GM12878 (cell line): ENCODE measurements around the gene TFR2. TPM values are rescaled to one million over a fixed set of nuclear protein-coding genes. Genes with fewer than 3 reads are reported as not detected.

Experiments used
- CBX5 ChIP-seq: sonication (generic); IDR thresholded peaks from 2 replicates; pipeline ENCODE4 v1.6.1; 2016; ENCODE audit warnings: low read depth, moderate library complexity, mild to moderate bottlenecking, inconsistent platforms
- CEBPB ChIP-seq, 2 experiments: fragments of 150-350 bp in 1 of 2; IDR thresholded peaks; 2 replicates each; pipeline ENCODE4 v1.6.1; 2012 to 2014; ENCODE audit warnings: low read depth in 2 of 2, low read length in 2 of 2, borderline replicate concordance in 1 of 2, inconsistent platforms in 1 of 2
- EGR1 ChIP-seq, 2 experiments: IDR thresholded peaks; 1 replicate in 1 of 2; 2 replicates in 1 of 2; pipeline ENCODE4 v1.6.1; 2011 to 2012; ENCODE audit warnings: low read depth in 2 of 2, low read length in 2 of 2, borderline replicate concordance in 1 of 2, mild to moderate bottlenecking in 1 of 2, moderate library complexity in 1 of 2
- ELK1 ChIP-seq: IDR thresholded peaks from 2 replicates; pipeline ENCODE4 v1.6.1; 2012; ENCODE audit warnings: low read depth, low read length, improper control_type of control experiment
- EZH2 ChIP-seq: IDR thresholded peaks from 2 replicates; pipeline ENCODE4 v1.6.1; 2012; ENCODE audit warnings: low read depth, mild to moderate bottlenecking, control low read depth, inconsistent platforms, low read length, borderline replicate concordance; ENCODE audit not compliant: control insufficient read depth
- FOS ChIP-seq: IDR thresholded peaks from 3 replicates; pipeline ENCODE4 v1.6.1; 2011; ENCODE audit warnings: borderline replicate concordance; ENCODE audit not compliant: insufficient read length; ENCODE audit errors: extremely low read depth
- FOXM1 ChIP-seq: IDR thresholded peaks from 2 replicates; pipeline ENCODE4 v1.6.1; 2012; ENCODE audit warnings: low read depth, mild to moderate bottlenecking, inconsistent platforms, low read length, moderate library complexity
- HDAC6 ChIP-seq: fragments of 200-600 bp; sonication (generic); IDR thresholded peaks from one replicate; pipeline ENCODE4 v1.8.0; 2017; ENCODE audit warnings: antibody characterized with exemption; ENCODE audit not compliant: unreplicated experiment
- NBN ChIP-seq: fragments of 450-650 bp; IDR thresholded peaks from 2 replicates; pipeline ENCODE4 v1.6.1; 2016
- NKRF ChIP-seq: fragments of 450-650 bp; conservative IDR thresholded peaks from 2 replicates; pipeline ENCODE4 v1.6.1; 2017; ENCODE audit warnings: mild to moderate bottlenecking, moderate library complexity
- PAX8 ChIP-seq: fragments of 450-650 bp; IDR thresholded peaks from 2 replicates; pipeline ENCODE4 v1.6.1; 2017; ENCODE audit warnings: mild to moderate bottlenecking, moderate library complexity
- RUNX3 ChIP-seq: IDR thresholded peaks from 2 replicates; pipeline ENCODE4 v1.6.1; 2012; ENCODE audit warnings: low read length, inconsistent platforms
- SREBF1 ChIP-seq: IDR thresholded peaks from 2 replicates; pipeline ENCODE4 v1.6.1; 2012; ENCODE audit warnings: mild to moderate bottlenecking, low read length
- TAF1 ChIP-seq: IDR thresholded peaks from 2 replicates; pipeline ENCODE4 v1.6.1; 2011; ENCODE audit warnings: mild to moderate bottlenecking, low read depth, low read length, borderline replicate concordance
- TARDBP ChIP-seq: IDR thresholded peaks from 2 replicates; pipeline ENCODE4 v1.6.1; 2016; ENCODE audit warnings: borderline replicate concordance
- TBL1XR1 ChIP-seq: IDR thresholded peaks from 2 replicates; pipeline ENCODE4 v1.6.1; 2012; ENCODE audit warnings: low read depth, low read length, improper control_type of control experiment
- ZBED1 ChIP-seq: IDR thresholded peaks from 2 replicates; pipeline ENCODE4 v1.6.1; 2016; ENCODE audit warnings: borderline replicate concordance
- ZNF217 ChIP-seq: fragments of 450-650 bp; IDR thresholded peaks from 2 replicates; pipeline ENCODE4 v1.6.1; 2017; ENCODE audit warnings: antibody characterized with exemption, mild to moderate bottlenecking
- ZNF592 ChIP-seq: fragments of 450-650 bp; IDR thresholded peaks from 2 replicates; pipeline ENCODE4 v1.6.1; 2017; ENCODE audit warnings: mild to moderate bottlenecking, moderate library complexity
- ZSCAN29 ChIP-seq: fragments of 450-650 bp; IDR thresholded peaks from 2 replicates; pipeline ENCODE4 v1.6.1; 2017; ENCODE audit warnings: mild to moderate bottlenecking, moderate library complexity
- polyA plus RNA-seq, 11 experiments: library from polyadenylated mRNA; depleted of rRNA in 4 of 11; unstranded in 6 of 11; stranded (reverse) in 5 of 11; fragments of >200 nt; fragmentation: Nextera tagmentation in 4 of 11; fragmentation: Illumina TruSeq in 1 of 11; extraction: Ambion mirVana in 4 of 11; extraction: Trizol in 1 of 11; gene quantifications; 1 replicate in 1 of 11; 2 replicates in 10 of 11; pipeline versions ENCODE4 v1.2.1 to v1.2.3, GENCODE V29; 2011 to 2016; ENCODE audit warnings: inconsistent platforms in 2 of 11, missing spikeins in 2 of 11, low read depth in 1 of 11
- total RNA-seq, 4 experiments: library from RNA; depleted of rRNA in 3 of 4; stranded (reverse); fragments of >200 nt in 3 of 4; fragmentation: Illumina TruSeq in 1 of 4; extraction: Trizol in 1 of 4; gene quantifications; 2 replicates each; pipeline versions ENCODE4 v1.2.1 to v1.2.3, GENCODE V29; 2013 to 2021
- TF ChIP-seq, protein P1 (sequence below): fragments of 450-650 bp; IDR thresholded peaks from 2 replicates; pipeline ENCODE4 v1.6.1; 2017; ENCODE audit warnings: mild to moderate bottlenecking, low read depth, inconsistent platforms; ENCODE audit not compliant: poor library complexity, severe bottlenecking

The TFR2 gene
- total and polyA plus RNA-seq, 10 of the 15 experiments (the other 5 are each of a cell fraction or from before 2014, with no cell fraction given), result 0.30 to 7.2 (median 1.8) TPM

GRCh38 chr7:100585511-100586265 is 55.7 kb downstream of the TFR2 start, which contains the start of gene LRCH4 (continued):
- TF ChIP-seq ELK1 (0 out of 2 replicates have a peak, but pooled peaks have one; percentile 16), SREBF1 (no peak), TBL1XR1 (peak; percentile 83; the same call in 1 of the 2 replicates), ZNF217 (no peak), TARDBP (peak; percentile 81; the same call in 1 of the 2 replicates), NBN (peak; percentile 81; the same call in 1 of the 2 replicates), ZSCAN29 (no peak), ZBED1 (no peak), PAX8 (no peak), RUNX3 (no peak), CEBPB (IDR thresholded peaks at IDR 0.05; ENCODE audit: borderline replicate concordance in 1 of 2, low read depth in 2 of 2, low read length in 2 of 2) (no peak), EGR1 (IDR thresholded peaks at IDR 0.05; ENCODE audit: borderline replicate concordance in 1 of 2, low read depth in 2 of 2, low read length in 2 of 2) (peak in 1 of 2 experiments; percentile 78; a peak in 1 of 3 replicates), HDAC6 (no peak), CBX5 (no peak), ZNF592 (no peak), NKRF (peak; percentile 92), TAF1 (peak; percentile 95), FOXM1 (no peak; the same call in 1 of the 2 replicates), EZH2 (no peak), FOS (no peak)
- TF ChIP-seq, protein P1, sequence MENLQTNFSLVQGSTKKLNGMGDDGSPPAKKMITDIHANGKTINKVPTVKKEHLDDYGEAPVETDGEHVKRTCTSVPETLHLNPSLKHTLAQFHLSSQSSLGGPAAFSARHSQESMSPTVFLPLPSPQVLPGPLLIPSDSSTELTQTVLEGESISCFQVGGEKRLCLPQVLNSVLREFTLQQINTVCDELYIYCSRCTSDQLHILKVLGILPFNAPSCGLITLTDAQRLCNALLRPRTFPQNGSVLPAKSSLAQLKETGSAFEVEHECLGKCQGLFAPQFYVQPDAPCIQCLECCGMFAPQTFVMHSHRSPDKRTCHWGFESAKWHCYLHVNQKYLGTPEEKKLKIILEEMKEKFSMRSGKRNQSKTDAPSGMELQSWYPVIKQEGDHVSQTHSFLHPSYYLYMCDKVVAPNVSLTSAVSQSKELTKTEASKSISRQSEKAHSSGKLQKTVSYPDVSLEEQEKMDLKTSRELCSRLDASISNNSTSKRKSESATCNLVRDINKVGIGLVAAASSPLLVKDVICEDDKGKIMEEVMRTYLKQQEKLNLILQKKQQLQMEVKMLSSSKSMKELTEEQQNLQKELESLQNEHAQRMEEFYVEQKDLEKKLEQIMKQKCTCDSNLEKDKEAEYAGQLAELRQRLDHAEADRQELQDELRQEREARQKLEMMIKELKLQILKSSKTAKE, result no peak
